Activated CD4-positive, alpha-beta T cell treated with anti-CD3 and anti-CD28 coated beads, Interleukin-10, Interleukin-2, amounts not matched to agents 100 ng/mL and 50 ng/mL, durations not matched to agents 16 hours and 8 hours (primary cell): ENCODE measurements around the gene VWA3B.

Experiments
- DNase-seq: peaks from one replicate; pipeline ENCODE4 v3.0.0-alpha.2; 2020

VWA3B gene

GRCh38 chr2:98175811-98176210 is 88.8 kb downstream of the VWA3B start:
- no peak for DNase-seq

DNA sequence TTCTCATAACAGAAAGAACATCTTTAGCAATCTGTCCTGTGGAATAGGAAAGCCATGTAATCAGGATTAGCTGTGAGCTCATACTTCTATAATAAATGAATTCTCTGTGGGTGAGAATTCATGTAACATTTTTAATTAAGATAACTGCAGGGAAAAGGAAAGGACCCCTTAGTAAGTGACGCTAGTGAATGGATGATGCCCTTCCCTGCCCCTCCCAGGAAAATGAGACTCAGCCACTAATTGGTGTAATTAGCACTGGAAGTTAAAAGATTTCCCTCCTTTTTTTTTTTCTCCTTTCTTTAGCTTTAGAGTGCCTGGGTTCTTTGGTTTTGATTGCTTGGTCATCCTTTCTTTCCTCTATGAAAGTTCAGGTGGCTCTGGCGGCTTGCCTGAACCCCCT is 90.3 kb downstream of the VWA3B start:
- no peak for DNase-seq

DNA sequence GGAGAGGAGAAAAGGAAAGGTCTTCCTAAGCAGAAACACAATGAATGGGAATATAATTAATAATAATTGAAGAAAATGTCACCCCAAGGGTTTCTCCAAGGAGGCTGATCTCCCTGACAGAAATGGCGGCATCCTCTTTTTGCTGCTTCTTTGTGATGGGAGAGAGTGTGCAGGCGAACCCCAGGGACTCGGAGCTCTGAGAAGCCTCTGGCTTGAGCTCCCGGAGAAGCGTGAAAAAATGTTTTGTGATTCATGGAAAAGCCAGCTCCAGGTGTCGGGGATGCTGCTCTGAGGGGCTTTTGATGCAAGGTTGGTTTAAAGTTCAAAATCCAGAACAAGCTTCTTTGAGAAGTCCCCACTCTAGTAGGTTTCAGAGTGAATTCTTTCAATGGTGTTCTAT is 91.0 kb downstream of the VWA3B start:
- DNase-seq: no peak

- no peak for DNase-seq
These were observed 93.5 kb downstream of the VWA3B start for GRCh38 chr2:98180456-98180855.

DNA sequence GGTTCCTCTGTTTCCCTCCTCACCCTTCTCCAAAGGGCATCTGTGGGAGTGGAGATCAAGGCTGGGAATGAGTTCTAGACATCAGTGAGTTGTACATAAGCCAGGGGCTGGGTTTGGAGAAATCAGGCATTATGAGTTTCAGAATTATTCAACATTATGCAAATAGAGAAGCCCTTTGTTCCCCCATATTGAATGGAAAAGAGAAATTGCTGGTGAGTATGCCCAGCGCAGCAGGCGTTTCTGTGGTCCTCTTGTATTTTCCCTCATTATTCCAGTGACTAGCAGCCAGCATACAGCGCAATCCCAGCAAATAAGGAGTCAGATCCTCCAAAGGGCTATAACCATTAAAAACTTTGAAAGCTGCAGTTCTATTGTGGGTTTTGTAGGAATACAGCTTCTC is 94.4 kb downstream of the VWA3B start:
- DNase-seq: no peak

- no peak for DNase-seq
These were observed 98.8 kb downstream of the VWA3B start for GRCh38 chr2:98185801-98186200.

- no peak for DNase-seq
These were observed 100.2 kb downstream of the VWA3B start for GRCh38 chr2:98187194-98187593.

- no peak for DNase-seq
These were observed 101.5 kb downstream of the VWA3B start for GRCh38 chr2:98188351-98189046.

DNA sequence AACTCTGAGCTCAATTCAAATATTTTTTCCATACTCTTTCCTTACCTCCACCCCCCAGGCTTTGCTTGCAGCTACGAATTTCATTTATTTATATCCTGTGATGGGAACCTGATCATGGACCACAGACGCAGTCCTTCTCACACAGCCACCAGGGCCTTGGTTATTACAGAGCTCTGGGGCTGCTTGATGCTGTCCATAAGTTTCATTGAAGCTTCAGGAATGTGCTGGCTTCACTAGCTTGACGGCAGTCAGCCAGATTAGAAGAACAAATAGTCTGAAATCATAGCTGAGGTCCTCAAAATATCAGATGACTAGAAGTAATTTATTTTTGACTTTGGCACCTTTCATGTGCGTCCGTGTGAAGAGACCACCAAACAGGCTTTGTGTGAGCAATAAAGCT is 104.9 kb downstream of the VWA3B start:
- no peak for DNase-seq

GRCh38 chr2:98201576-98201975 is 114.6 kb downstream of the VWA3B start:
- no peak for DNase-seq

GRCh38 chr2:98205889-98206288 is 118.9 kb downstream of the VWA3B start:
- no peak for DNase-seq

DNA sequence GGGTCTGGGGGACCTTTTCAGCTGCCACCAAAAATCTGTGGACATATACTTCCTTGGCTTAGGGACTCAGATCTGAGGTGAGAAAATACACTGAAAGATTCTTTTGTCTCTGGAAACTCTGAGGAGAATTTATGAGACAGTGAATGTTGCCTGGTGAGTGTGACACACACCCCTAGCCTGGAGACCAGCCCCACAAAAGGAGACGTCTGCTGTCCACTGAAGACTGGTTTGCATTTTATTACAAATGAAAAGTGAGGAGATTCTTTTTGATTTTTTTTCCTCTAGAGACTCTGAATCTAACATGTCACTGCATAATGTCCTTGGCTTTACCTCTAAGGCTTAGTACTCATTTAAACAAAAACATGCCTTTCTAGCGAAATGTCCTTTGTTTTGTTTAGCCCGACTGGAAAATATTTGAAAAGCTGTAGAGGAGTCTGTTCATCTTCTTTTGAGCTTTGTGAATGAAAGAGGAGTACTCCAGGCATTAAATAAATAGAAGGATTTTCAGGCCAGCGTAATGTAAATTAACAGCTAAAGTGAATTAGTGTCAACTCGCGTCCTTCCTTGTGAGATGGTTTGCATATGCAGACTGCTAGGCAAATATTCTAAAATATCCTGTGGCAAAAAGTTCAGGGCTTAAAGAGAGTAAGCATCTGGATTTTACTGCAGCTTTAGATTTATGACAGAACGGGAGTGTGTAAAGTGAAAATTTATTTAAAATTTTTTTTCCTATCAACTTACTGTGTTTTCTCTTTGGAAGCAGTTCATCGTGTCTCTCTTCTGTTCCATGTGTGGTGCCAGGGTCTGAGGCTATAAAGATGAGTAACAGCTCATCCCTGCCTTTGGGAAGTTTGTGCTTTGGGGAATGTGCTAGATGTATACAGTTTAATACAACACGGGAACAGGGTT is 125.4 kb downstream of the VWA3B start:
- DNase-seq: no peak

- no peak for DNase-seq
These were observed 129.6 kb downstream of the VWA3B start for GRCh38 chr2:98216616-98217015.

DNA sequence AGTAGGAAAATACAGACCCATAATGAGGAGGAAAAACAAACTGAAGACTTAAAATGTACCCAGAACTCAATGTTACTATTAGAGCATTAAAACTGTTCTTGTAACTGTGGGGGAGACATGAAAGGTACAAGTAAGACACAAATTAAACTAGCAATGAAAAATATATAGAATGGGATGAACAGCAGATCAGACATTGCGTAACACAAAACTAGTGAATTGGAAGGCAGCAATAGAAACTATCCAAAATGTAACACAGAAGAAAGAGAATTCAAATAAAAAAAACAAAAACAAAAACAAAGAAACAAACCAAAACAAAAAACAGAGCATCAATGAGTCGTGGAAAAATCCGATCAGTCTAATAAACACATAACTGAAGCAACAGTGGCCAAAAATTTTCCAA is 132.2 kb downstream of the VWA3B start:
- DNase-seq: no peak

DNA sequence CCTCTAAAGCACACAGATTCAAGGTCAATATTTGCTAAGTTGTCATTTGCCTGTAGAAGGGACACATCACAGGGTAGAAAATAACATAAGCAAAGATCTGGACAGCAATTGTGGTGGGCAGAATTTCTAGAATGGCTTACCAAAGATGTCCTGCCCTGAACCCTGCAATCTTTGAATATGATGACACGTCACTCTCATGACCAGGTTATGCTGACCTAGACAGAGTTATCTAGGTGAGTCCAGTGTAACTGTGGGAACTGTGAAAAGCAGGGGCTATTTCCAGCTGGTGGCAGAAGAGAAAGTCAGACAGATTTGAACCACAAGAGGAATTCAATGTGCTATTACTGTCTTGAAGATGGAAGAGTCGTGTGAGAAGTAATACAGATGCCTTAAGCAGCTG is 147.0 kb downstream of the VWA3B start:
- DNase-seq: no peak

- no peak for DNase-seq
These were observed 147.8 kb downstream of the VWA3B start for GRCh38 chr2:98234776-98235175.

- DNase-seq: no peak
These were observed 150.0 kb downstream of the VWA3B start for GRCh38 chr2:98236935-98237334.

DNA sequence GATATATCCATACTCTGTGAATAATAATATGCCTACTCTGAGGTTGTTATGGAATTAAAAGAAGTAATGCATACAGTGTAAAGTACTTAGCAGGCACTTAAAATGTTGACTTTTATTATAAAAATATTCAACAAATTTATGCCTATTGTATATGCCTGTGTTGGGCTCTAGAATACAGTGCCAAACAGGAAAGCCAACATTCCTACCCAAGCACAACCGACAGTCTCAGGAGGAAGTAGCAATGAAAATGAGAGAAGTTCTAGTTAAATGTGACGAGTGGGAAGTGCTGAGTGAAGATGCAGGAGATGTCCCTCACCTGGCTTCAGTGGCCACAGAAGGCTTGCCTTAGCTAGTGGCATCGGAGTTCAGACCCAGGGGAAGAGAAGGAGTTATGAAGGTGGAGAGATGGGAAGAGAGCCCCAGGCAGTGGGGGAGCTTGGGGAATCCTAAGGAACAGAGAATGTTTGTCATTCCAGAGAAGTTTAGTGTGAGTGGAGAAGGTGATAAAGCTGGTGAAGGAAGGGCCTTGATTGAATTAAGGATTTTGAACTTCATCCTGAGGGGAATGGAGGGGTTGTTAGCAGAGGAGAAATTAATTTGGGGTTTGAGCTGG is 153.9 kb downstream of the VWA3B start:
- no peak for DNase-seq

GRCh38 chr2:98241592-98241991 is 154.6 kb downstream of the VWA3B start:
- DNase-seq: no peak

GRCh38 chr2:98242003-98242402 is 155.0 kb downstream of the VWA3B start:
- DNase-seq: no peak

DNA sequence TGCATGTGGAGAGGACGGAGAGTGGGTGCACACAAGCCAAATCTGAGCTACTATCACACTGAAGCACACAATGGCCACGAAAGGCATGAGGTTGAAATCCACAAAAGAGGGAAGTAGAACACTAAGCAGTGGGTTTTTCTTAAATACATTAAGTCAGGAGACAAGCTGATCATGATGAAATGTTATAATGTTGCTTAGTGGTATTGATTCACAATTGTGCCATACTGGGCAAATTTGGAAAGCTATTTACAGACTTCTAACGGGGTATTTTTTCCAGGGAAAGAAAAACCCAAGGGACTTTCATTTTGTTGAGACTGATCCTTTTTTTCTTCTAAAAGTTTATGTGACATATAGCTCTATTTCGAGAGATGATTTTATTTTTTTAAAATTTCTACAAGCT is 158.5 kb downstream of the VWA3B start:
- DNase-seq: no peak

- DNase-seq: no peak
These were observed 160.4 kb downstream of the VWA3B start for GRCh38 chr2:98247383-98247782.

DNA sequence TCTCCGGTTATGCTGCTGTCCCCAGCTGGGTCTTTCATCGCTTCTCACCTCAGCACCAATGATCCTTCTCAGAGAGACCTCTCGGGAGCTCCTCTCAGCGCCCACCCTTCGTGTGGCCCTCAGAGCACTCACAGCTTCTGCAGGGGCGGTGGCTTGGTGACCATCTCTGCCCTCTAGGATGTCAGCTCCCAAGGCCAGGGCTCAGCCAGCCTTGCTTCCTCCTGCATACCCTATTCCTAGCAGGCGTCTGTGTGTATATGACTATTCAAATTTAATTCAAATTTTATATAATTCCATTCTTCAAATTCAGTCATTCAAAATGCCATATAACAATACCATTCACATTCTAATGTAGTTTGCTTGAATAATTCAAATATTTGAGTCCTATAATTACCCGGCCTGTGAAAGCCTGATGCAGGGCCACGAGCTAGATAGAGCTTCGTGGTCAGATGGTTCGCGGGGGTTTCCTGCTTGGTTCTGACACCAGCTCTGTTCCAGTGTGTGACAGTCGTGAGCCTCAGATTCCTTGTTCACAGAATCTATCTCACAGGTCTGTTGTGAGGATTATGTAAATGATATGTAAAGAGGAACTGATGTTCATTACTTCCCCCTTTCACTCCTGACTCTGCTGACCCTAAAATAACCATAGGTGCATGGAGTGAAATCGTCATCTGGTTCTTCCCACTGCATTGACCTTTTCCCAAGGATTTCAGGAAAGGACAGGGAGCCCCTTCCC is 165.2 kb downstream of the VWA3B start:
- no peak for DNase-seq
